ENCODE measurements around the gene TP63. TPM values are rescaled to one million over a fixed set of nuclear protein-coding genes. Genes with fewer than 3 reads are reported as not detected.

Gene TP63
- total RNA-seq, 4 donors from 2014 or later: 1.5 to 2.5 TPM; not detected in 2

DNA sequence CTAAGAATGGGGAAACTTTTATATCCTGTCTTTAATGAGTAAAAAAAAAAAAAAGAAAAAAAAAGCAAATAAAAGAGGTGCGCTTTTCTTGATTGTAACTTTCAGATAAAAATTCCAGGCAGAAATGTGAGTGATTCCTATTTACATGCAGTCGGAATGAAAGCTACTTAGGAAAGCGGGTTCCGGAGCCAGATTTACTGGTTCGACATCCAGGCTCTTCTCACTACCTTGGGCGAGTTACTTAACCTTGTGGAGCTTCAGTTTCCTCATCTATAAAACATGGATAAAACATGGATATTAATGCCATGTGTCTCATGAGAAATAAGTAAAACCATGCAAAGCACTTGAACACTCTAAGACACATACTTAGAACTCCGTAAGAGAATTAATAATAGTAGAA lies 169.2 kb downstream of the TP63 start:
- no peak for DNase-seq
- intact Hi-C loops (cut with DNase I; ENCODE audit: low total_unique reads): no loop called here
- TF ChIP-seq, protein P1, sequence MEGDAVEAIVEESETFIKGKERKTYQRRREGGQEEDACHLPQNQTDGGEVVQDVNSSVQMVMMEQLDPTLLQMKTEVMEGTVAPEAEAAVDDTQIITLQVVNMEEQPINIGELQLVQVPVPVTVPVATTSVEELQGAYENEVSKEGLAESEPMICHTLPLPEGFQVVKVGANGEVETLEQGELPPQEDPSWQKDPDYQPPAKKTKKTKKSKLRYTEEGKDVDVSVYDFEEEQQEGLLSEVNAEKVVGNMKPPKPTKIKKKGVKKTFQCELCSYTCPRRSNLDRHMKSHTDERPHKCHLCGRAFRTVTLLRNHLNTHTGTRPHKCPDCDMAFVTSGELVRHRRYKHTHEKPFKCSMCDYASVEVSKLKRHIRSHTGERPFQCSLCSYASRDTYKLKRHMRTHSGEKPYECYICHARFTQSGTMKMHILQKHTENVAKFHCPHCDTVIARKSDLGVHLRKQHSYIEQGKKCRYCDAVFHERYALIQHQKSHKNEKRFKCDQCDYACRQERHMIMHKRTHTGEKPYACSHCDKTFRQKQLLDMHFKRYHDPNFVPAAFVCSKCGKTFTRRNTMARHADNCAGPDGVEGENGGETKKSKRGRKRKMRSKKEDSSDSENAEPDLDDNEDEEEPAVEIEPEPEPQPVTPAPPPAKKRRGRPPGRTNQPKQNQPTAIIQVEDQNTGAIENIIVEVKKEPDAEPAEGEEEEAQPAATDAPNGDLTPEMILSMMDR (IDR thresholded peaks at IDR 0.05): no peak
- no peak for TF ChIP-seq POLR2A (IDR thresholded peaks at IDR 0.05)

DNA sequence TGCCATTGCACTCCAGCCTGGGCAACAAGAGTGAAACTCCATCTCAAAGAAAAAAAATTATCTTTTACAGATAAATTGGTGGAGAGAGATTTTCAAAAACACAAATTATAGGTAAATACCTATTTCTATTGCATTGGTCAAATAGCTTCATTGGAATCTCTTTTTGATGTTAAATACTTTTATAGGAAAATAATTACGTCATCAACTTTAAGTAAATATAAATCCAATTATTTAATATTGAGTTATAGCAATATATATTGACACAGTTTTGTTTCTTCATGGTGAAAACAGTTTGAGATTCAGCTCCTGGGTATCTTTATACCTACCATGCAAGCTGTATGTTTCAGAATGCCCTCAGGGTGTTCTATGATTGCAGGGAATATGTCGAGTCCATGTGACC lies 172.1 kb downstream of the TP63 start:
- H3K9me3 ChIP-seq: no peaks in the 10 kb centered on the region
- TF ChIP-seq, protein P1 (IDR thresholded peaks at IDR 0.05): no peak
- TF ChIP-seq POLR2A (IDR thresholded peaks at IDR 0.05): no peak
- H3K27me3 ChIP-seq: no peaks in the 10 kb centered on the region
- no peaks in the 10 kb centered on the region for H3K4me1 ChIP-seq
- H3K36me3 ChIP-seq: no peaks in the 10 kb centered on the region
- no peak for DNase-seq
- H3K4me3 ChIP-seq: no peak overlapping the region
- intact Hi-C loops (cut with DNase I; ENCODE audit: low total_unique reads): no loop called here
- no peak overlapping the region for H3K27ac ChIP-seq

More for the DNA sequence above, 169.2 kb downstream of the TP63 start:
- Histone ChIP-seq H3K27me3 (no peaks in the 10 kb centered on the region), H3K36me3 (no peaks in the 10 kb centered on the region), H3K4me3 (no peak overlapping the region), H3K9me3 (no peaks in the 10 kb centered on the region), H3K4me1 (no peaks in the 10 kb centered on the region), H3K27ac (no peak overlapping the region)

GRCh38 chr3:189805375-189806067 lies 174.3 kb downstream of the TP63 start:
- Histone ChIP-seq H3K27ac (no peak overlapping the region), H3K27me3 (no peaks in the 10 kb centered on the region), H3K4me1 (no peaks in the 10 kb centered on the region), H3K9me3 (no peaks in the 10 kb centered on the region), H3K36me3 (no peaks in the 10 kb centered on the region), H3K4me3 (no peak overlapping the region)
- intact Hi-C loops (cut with DNase I; ENCODE audit: low total_unique reads): no loop called here
- TF ChIP-seq, protein P1 (IDR thresholded peaks at IDR 0.05): no peak
- TF ChIP-seq POLR2A (IDR thresholded peaks at IDR 0.05): no peak
- no peak for DNase-seq

GRCh38 chr3:189806171-189806951 lies 175.2 kb downstream of the TP63 start:
- no peak for DNase-seq
- Histone ChIP-seq H3K9me3 (no peaks in the 10 kb centered on the region), H3K27me3 (no peaks in the 10 kb centered on the region), H3K4me1 (no peaks in the 10 kb centered on the region), H3K27ac (no peak overlapping the region), H3K36me3 (no peaks in the 10 kb centered on the region), H3K4me3 (no peak overlapping the region)
- intact Hi-C loops (cut with DNase I; ENCODE audit: low total_unique reads): no loop called here
- TF ChIP-seq, protein P1 (IDR thresholded peaks at IDR 0.05): no peak
- TF ChIP-seq POLR2A (IDR thresholded peaks at IDR 0.05): no peak

Data from uterus (tissue), 4 donors.